Gastrocnemius medialis (tissue), 4 donors: Measurements from ENCODE around the gene PALD1.

ENCODE experiments used
- POLR2A ChIP-seq, 2 donors: fragments of 450-650 bp; IDR thresholded peaks; one replicate each; pipeline ENCODE4 v1.6.1; 2017; ENCODE audit warnings: antibody characterized with exemption in 2 of 2, mild to moderate bottlenecking in 2 of 2, moderate library complexity in 2 of 2
- TF ChIP-seq, protein P1 (sequence below), 5 experiments: fragments of 450-650 bp in 3 of 5; fragments of 200-600 bp in 2 of 5; sonication (generic) in 2 of 5; IDR thresholded peaks in 4 of 5; conservative IDR thresholded peaks in 1 of 5; 1 replicate in 4 of 5; 2 replicates in 1 of 5; pipeline ENCODE4 v1.5.1; 2016 to 2019; ENCODE audit warnings: antibody characterized with exemption in 5 of 5, mild to moderate bottlenecking in 3 of 5, moderate library complexity in 3 of 5

- TF ChIP-seq, protein P1, sequence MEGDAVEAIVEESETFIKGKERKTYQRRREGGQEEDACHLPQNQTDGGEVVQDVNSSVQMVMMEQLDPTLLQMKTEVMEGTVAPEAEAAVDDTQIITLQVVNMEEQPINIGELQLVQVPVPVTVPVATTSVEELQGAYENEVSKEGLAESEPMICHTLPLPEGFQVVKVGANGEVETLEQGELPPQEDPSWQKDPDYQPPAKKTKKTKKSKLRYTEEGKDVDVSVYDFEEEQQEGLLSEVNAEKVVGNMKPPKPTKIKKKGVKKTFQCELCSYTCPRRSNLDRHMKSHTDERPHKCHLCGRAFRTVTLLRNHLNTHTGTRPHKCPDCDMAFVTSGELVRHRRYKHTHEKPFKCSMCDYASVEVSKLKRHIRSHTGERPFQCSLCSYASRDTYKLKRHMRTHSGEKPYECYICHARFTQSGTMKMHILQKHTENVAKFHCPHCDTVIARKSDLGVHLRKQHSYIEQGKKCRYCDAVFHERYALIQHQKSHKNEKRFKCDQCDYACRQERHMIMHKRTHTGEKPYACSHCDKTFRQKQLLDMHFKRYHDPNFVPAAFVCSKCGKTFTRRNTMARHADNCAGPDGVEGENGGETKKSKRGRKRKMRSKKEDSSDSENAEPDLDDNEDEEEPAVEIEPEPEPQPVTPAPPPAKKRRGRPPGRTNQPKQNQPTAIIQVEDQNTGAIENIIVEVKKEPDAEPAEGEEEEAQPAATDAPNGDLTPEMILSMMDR (IDR thresholded peaks at IDR 0.05 in 4 of 5, conservative IDR thresholded peaks at IDR 0.05 in 1 of 5), result no peak
- TF ChIP-seq POLR2A (IDR thresholded peaks at IDR 0.05), result no peak
These were observed 93.3 kb downstream of the PALD1 start for GRCh38 chr10:70571636-70572439.
